ENCODE results near the gene SCYL3. TPM values are rescaled to one million over a fixed set of nuclear protein-coding genes. Genes with fewer than 3 reads are reported as not detected.
"Not testable (repeated sequence)": the region's sequence is repeated elsewhere in the genome, so short reads cannot be mapped to it uniquely, and the experiment has no call there.

The SCYL3 gene
- total RNA-seq, 2 donors from 2014 or later, result 7.9 to 8.1 TPM

DNA sequence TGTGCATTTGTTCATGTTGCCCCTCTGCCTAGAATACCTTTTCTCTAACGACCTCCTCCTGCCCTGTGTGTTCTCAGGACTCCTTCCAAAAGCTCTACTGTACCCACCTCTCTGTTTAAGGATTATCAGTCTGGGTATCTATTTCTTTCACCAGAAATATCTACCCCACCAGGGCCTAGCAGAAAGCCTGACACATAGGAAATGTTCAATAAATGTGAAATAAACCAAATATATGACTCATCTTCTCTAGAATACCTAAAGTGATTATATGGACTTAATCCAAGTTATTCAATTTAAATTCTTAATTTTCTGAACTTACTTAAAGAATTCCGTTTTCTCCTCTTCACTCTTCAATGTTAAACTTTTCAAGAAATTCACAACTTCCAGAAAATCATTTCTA, 27.1 kb downstream of the SCYL3 start:
- H3K4me1 ChIP-seq (ENCODE audit: control insufficient read depth, insufficient read depth, low read length), result peaks cover 6% of the 10 kb centered on the region
- H3K4me3 ChIP-seq (ENCODE audit: low read length), result no peak overlapping the region
- Mint-ChIP-seq H3K27me3 (ENCODE audit: insufficient read depth) (no peaks in the 10 kb centered on the region), H3K4me1 (peaks cover 10% of the 10 kb centered on the region), H3K27ac (no peak overlapping the region), H3K4me3 (no peak overlapping the region), H3K36me3 (ENCODE audit: low read depth) (peaks cover 66% of the 10 kb centered on the region), H3K9me3 (peaks cover 4% of the 10 kb centered on the region)
- TF ChIP-seq, protein P1, sequence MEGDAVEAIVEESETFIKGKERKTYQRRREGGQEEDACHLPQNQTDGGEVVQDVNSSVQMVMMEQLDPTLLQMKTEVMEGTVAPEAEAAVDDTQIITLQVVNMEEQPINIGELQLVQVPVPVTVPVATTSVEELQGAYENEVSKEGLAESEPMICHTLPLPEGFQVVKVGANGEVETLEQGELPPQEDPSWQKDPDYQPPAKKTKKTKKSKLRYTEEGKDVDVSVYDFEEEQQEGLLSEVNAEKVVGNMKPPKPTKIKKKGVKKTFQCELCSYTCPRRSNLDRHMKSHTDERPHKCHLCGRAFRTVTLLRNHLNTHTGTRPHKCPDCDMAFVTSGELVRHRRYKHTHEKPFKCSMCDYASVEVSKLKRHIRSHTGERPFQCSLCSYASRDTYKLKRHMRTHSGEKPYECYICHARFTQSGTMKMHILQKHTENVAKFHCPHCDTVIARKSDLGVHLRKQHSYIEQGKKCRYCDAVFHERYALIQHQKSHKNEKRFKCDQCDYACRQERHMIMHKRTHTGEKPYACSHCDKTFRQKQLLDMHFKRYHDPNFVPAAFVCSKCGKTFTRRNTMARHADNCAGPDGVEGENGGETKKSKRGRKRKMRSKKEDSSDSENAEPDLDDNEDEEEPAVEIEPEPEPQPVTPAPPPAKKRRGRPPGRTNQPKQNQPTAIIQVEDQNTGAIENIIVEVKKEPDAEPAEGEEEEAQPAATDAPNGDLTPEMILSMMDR (conservative IDR thresholded peaks at IDR 0.05), result no peak
- H3K36me3 ChIP-seq (ENCODE audit: control insufficient read depth, insufficient read depth, low read length), result peaks cover 71% of the 10 kb centered on the region
- no peak for DNase-seq
- H3K9me3 ChIP-seq (ENCODE audit: control insufficient read depth, low read length), result peaks cover under 1% of the 10 kb centered on the region
- H3K27ac ChIP-seq (ENCODE audit: low read depth, low read length), result no peak overlapping the region
- H3K27me3 ChIP-seq (ENCODE audit: control insufficient read depth, insufficient read depth, low read length, poor library complexity, severe bottlenecking), result no peaks in the 10 kb centered on the region
- 90 to 98% methylated on average over 2 of the region's 2 CpGs for WGBS, 2 experiments (ENCODE audit: insufficient coverage in 1 of 2, insufficient read length in 1 of 2)
- no peak overlapping the region for H3K9ac ChIP-seq (ENCODE audit: extremely low read depth, low read length, poor library complexity, severe bottlenecking)

DNA sequence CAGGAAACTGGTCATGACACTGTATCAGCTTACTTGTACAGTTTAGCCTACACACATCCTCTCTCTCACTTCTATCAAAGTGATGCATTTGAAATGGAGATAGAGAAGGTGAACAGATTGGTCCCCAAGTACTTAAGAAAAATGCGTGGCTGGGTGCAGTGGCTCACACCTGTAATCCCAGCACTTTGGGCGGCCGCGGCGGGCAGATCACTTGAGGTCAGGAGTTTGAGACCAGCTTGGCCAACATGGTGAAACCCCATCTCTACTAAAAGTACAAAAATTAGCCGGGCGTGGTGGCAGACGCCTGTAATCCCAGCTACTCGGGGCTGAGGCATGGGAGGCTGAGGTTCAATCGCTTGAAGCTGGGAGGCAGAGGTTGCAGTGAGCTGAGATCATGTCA, 29.2 kb downstream of the SCYL3 start:
- 95 to 100% methylated on average over 7 to 10 of the region's 10 CpGs for WGBS, 2 experiments (ENCODE audit: insufficient coverage in 1 of 2, insufficient read length in 1 of 2)
- not testable (repeated sequence) for H3K4me3 Mint-ChIP-seq
- peaks cover 60% of the 10 kb centered on the region for H3K36me3 Mint-ChIP-seq (ENCODE audit: low read depth)

DNA sequence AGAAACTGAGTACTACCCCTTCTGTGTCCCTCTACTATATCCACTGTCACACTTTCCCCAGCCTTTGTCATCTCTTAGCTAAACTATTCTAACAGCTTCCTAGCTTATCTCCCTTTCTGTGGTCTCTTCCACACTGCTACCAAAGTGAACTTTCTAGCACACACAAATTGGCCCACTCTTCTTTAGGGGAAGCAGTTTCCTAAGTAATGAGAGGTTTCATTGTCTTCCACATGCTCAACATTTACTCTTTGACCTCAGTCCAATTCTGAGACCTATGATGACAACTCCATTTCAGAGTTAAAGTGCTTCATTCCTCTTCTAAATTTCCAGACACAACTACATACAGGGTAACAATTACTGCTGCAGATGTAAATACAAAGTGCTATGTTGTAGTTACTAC, 32.9 kb downstream of the SCYL3 start:
- TF ChIP-seq, protein P1 (conservative IDR thresholded peaks at IDR 0.05), result no peak
- no peaks in the 10 kb centered on the region for H3K9me3 Mint-ChIP-seq
- no peaks in the 10 kb centered on the region for H3K9me3 ChIP-seq (ENCODE audit: control insufficient read depth, low read length)
- H3K4me3 ChIP-seq (ENCODE audit: low read length), result no peak overlapping the region
- H3K27ac Mint-ChIP-seq, result no peak overlapping the region
- H3K27me3 Mint-ChIP-seq (ENCODE audit: insufficient read depth), result no peaks in the 10 kb centered on the region
- no peak overlapping the region for H3K4me3 Mint-ChIP-seq
- no peaks in the 10 kb centered on the region for H3K27me3 ChIP-seq (ENCODE audit: control insufficient read depth, insufficient read depth, low read length, poor library complexity, severe bottlenecking)
- no peak for DNase-seq
- peaks cover 11% of the 10 kb centered on the region for H3K4me1 ChIP-seq (ENCODE audit: control insufficient read depth, insufficient read depth, low read length)
- no peak overlapping the region for H3K9ac ChIP-seq (ENCODE audit: extremely low read depth, low read length, poor library complexity, severe bottlenecking)
- peaks cover 18% of the 10 kb centered on the region for H3K4me1 Mint-ChIP-seq
- H3K27ac ChIP-seq (ENCODE audit: low read depth, low read length), result no peak overlapping the region
- H3K36me3 Mint-ChIP-seq (ENCODE audit: low read depth), result peaks cover 41% of the 10 kb centered on the region
- peaks cover 47% of the 10 kb centered on the region for H3K36me3 ChIP-seq (ENCODE audit: control insufficient read depth, insufficient read depth, low read length)

More for the DNA sequence above, 29.2 kb downstream of the SCYL3 start:
- not testable (repeated sequence) for H3K27ac ChIP-seq (ENCODE audit: low read depth, low read length); H3K9me3 ChIP-seq (ENCODE audit: control insufficient read depth, low read length); H3K27me3 ChIP-seq (ENCODE audit: control insufficient read depth, insufficient read depth, low read length, poor library complexity, severe bottlenecking); H3K27ac Mint-ChIP-seq; DNase-seq; H3K27me3 Mint-ChIP-seq (ENCODE audit: insufficient read depth); H3K4me3 ChIP-seq (ENCODE audit: low read length); H3K9ac ChIP-seq (ENCODE audit: extremely low read depth, low read length, poor library complexity, severe bottlenecking); H3K4me1 ChIP-seq (ENCODE audit: control insufficient read depth, insufficient read depth, low read length); H3K9me3 Mint-ChIP-seq
- H3K36me3 ChIP-seq (ENCODE audit: control insufficient read depth, insufficient read depth, low read length), result peaks cover 60% of the 10 kb centered on the region
- peaks cover 12% of the 10 kb centered on the region for H3K4me1 Mint-ChIP-seq

DNA sequence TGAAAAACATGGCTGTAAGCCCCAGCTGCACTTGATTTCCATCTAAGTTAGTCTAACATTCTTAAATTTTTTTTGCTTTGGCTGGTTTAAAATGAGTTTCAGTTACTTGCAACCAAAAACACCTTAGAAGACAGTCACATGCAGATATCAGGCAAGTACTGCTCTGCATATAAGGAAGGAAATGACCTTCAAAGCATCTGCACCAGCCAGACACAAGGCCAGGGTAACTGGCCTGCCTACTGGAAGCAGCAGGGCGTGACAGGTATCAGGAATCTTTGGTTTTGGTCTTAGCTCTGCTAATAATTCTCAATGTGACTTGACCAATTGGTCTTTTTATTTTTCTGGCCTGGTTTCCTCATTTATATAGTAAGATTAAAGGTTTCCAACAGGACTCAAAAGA, 33.5 kb downstream of the SCYL3 start:
- no peaks in the 10 kb centered on the region for H3K9me3 Mint-ChIP-seq
- no peaks in the 10 kb centered on the region for H3K27me3 ChIP-seq (ENCODE audit: control insufficient read depth, insufficient read depth, low read length, poor library complexity, severe bottlenecking)
- TF ChIP-seq, protein P1 (conservative IDR thresholded peaks at IDR 0.05), result no peak
- H3K4me1 ChIP-seq (ENCODE audit: control insufficient read depth, insufficient read depth, low read length), result peaks cover 11% of the 10 kb centered on the region
- WGBS, 2 experiments (ENCODE audit: insufficient coverage in 1 of 2, insufficient read length in 1 of 2), result 83% methylated on average over 1 of the region's 1 CpG; no CpG with 5 or more reads in 1 of the 2 experiments
- no peak overlapping the region for H3K4me3 ChIP-seq (ENCODE audit: low read length)
- no peak overlapping the region for H3K4me3 Mint-ChIP-seq
- no peak overlapping the region for H3K27ac ChIP-seq (ENCODE audit: low read depth, low read length)
- no peaks in the 10 kb centered on the region for H3K9me3 ChIP-seq (ENCODE audit: control insufficient read depth, low read length)
- no peak overlapping the region for H3K27ac Mint-ChIP-seq
- H3K36me3 ChIP-seq (ENCODE audit: control insufficient read depth, insufficient read depth, low read length), result peaks cover 49% of the 10 kb centered on the region
- H3K27me3 Mint-ChIP-seq (ENCODE audit: insufficient read depth), result no peaks in the 10 kb centered on the region
- peaks cover 41% of the 10 kb centered on the region for H3K36me3 Mint-ChIP-seq (ENCODE audit: low read depth)
- H3K9ac ChIP-seq (ENCODE audit: extremely low read depth, low read length, poor library complexity, severe bottlenecking), result no peak overlapping the region
- DNase-seq, result no peak
- peaks cover 14% of the 10 kb centered on the region for H3K4me1 Mint-ChIP-seq
